ENCODE data around the gene GRK5. TPM values are rescaled to one million over a fixed set of nuclear protein-coding genes. Genes with fewer than 3 reads are reported as not detected.
A peak's percentile ranks its signal among the peaks of the same experiment; 100 is the strongest.

GRK5 gene
- total RNA-seq, 4 donors from 2014 or later: 6.2 to 12.5 (median 9.1) TPM

- no peak for TF ChIP-seq CTCF (IDR thresholded peaks at IDR 0.05 in 4 of 5, conservative IDR thresholded peaks at IDR 0.05 in 1 of 5)
- TF ChIP-seq POLR2A (IDR thresholded peaks at IDR 0.05): no peak
- intact Hi-C loops (cut with DNase I; ENCODE audit: low total_unique reads) (no loop called here), in situ Hi-C loops (cut with MboI; ENCODE audit: low sequenced_read_pairs in 4 of 4) (no loop called here)
- ATAC-seq (no peak), DNase-seq (no peak)
- Histone ChIP-seq H3K27me3 (no peaks in the 10 kb centered on the region), H3K27ac (peak overlapping the region; percentile 65 to 72 (median 68)), H3K4me1 (peaks cover 11 to 13% of the 10 kb centered on the region in 2 donors), H3K9me3 (no peaks in the 10 kb centered on the region), H3K36me3 (no peaks in the 10 kb centered on the region), H3K4me3 (no peak overlapping the region)
These were observed 198.8 kb downstream of the GRK5 start for GRCh38 chr10:119406137-119406536.

DNA sequence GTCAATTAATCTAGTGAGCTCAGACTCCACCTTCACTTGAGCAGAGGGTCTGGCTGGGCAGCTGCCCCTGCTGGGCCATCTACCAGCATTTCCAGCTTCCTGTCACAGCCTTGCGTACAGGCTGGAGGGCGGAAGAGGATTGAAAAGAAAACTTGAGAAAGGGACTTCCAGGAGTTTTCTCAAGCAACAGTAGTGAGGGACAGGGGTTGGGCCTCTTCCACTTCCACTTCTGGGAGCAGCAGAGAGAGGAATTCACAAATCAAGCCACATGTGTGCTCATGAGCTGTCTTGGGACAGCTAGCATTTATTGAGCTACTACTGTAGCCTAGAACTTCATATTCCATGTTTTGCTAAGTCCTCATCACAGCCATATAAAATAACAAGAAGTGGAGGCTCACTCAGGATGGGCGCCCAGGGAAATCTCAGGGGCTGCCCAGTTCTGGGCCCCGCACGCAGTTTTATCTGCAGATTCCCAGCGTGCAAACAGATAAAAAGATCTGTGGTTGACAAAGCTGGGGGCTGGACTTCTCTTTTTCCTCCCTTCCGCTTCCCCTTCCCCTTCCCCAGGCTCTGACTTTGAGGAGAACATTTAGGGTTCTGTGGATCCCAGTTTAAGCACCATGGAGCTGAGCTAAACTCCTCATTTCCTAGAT lies 199.4 kb downstream of the GRK5 start:
- ATAC-seq (no peak), DNase-seq (no peak)
- Histone ChIP-seq H3K27ac (peak overlapping the region; percentile 65 to 72 (median 68)), H3K36me3 (no peaks in the 10 kb centered on the region), H3K4me1 (peaks cover 8 to 13% of the 10 kb centered on the region in 2 donors), H3K27me3 (no peaks in the 10 kb centered on the region), H3K9me3 (no peaks in the 10 kb centered on the region), H3K4me3 (no peak overlapping the region)
- intact Hi-C loops (cut with DNase I; ENCODE audit: low total_unique reads) (no loop called here), in situ Hi-C loops (cut with MboI; ENCODE audit: low sequenced_read_pairs in 4 of 4) (no loop called here)
- TF ChIP-seq POLR2A (IDR thresholded peaks at IDR 0.05) (no peak), CTCF (IDR thresholded peaks at IDR 0.05 in 4 of 5, conservative IDR thresholded peaks at IDR 0.05 in 1 of 5) (no peak)

DNA sequence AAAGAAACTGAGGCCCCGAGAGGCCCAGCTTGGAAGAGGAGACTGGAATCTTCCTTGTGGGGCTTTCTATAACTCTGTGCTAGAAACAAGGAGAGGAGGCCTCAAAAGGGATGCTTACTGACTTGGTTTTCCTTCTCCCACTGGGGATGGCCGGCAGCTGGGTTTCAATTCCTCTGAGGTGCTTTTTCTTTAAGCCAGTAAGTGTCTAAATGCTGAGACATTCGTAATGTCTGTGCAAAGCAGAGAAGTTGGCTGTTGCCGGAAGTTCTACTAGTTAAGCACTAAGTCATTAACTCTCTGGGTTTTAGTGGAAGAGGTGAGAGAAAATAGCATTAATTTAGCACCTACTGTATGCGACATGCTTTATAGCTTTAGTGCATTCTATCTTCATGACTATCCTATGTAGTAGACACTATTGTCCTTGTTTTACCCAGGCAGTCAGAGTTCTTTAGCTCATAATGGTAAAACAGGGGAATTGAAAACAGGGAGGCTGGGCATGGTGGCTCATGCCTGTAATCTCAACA lies 199.9 kb downstream of the GRK5 start:
- DNase-seq: no peak
- TF ChIP-seq POLR2A (IDR thresholded peaks at IDR 0.05) (no peak), CTCF (IDR thresholded peaks at IDR 0.05 in 4 of 5, conservative IDR thresholded peaks at IDR 0.05 in 1 of 5) (no peak)
- H3K27ac ChIP-seq: peak overlapping the region; percentile 65 to 72 (median 68)
- peak; percentile 20 to 29 for ATAC-seq
- H3K27me3 ChIP-seq: no peaks in the 10 kb centered on the region
- H3K9me3 ChIP-seq: no peaks in the 10 kb centered on the region
- no peak overlapping the region for H3K4me3 ChIP-seq
- in situ Hi-C loops (cut with MboI; ENCODE audit: low sequenced_read_pairs in 4 of 4): no loop called here
- peaks cover 10 to 17% of the 10 kb centered on the region in 2 donors for H3K4me1 ChIP-seq
- intact Hi-C loops (cut with DNase I; ENCODE audit: low total_unique reads): no loop called here
- H3K36me3 ChIP-seq: no peaks in the 10 kb centered on the region

DNA sequence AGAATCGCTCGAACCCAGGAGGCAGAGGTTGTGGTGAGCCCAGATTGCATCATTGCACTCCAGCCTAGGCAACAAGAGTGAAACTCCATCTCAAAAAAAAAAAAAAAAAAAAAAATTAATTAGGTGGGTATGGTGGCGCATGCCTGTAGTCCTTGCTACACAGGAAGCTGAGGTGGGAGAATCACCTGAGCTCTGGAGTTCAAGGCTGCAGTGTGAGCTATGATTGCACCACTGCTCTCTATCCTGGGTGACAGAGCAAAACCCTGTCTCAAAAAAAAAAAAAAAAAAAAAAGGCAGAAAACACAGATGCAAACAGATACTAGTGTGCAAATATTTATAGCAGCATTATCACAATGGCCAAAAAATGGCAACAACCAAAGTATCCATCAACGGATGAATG lies 200.7 kb downstream of the GRK5 start:
- H3K9me3 ChIP-seq: no peaks in the 10 kb centered on the region
- intact Hi-C loops (cut with DNase I; ENCODE audit: low total_unique reads) (no loop called here), in situ Hi-C loops (cut with MboI; ENCODE audit: low sequenced_read_pairs in 4 of 4) (no loop called here)
- DNase-seq (no peak), ATAC-seq (no peak)
- TF ChIP-seq CTCF (IDR thresholded peaks at IDR 0.05 in 4 of 5, conservative IDR thresholded peaks at IDR 0.05 in 1 of 5): no peak
- TF ChIP-seq POLR2A (IDR thresholded peaks at IDR 0.05): no peak
- H3K36me3 ChIP-seq: no peaks in the 10 kb centered on the region
- no peak overlapping the region for H3K4me3 ChIP-seq
- peaks cover 11 to 25% of the 10 kb centered on the region in 2 donors for H3K4me1 ChIP-seq
- peak overlapping the region in 3 of 4 donors; percentile 71 to 78 (median 72) for H3K27ac ChIP-seq
- H3K27me3 ChIP-seq: no peaks in the 10 kb centered on the region
